GM11168 (cell line): ENCODE results near the gene HAO2.

ENCODE experiments used
- in situ Hi-C: fragments of 300-500 bp; cut with MboI; formaldehyde crosslinking; loops from one replicate; pipeline ENCODE4 v1.12.0; 2022; ENCODE audit warnings: low sequenced_read_pairs; ENCODE audit not compliant: unreplicated experiment

Gene HAO2

DNA sequence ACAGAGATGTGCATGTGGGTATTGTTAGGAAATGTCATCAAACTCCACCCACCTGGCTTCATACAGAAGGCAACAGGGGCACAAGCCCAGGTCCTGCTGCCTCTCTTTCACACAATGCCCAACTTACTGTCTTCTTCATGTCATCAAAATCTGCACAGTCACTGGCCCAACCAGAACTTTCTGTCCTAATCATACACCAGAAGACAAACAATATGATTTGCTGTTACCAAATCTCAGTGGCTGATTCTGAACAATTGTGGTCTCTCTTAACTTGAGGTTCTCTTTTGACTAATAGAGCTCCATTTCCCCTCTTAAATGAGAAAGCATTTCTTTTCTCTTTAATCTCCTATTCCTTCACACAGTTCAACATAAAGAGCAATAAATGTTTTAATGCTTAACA is 54.0 kb downstream of the HAO2 start:
- in situ Hi-C loops, result no loop called here

DNA sequence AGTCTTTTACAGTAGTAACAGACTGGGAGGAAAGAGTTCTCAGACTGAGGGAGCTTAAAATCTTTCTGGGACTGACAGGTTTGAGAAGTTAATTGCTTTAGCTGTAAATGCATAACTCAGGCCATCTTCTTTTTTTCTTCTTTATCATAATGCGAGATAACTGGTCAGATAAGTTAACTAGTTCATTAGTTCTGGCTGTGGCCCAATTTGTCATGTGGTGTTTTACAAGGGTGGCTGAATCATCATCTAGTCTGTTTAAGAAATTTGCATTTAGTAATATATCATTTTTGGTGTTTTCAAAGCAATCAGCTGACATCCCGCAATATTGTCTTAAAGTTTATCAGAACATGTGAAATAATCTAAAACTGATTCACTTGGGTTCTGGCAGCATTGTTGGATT is 60.4 kb downstream of the HAO2 start:
- in situ Hi-C loops, result no loop called here

GRCh38 chr1:119429687-119430086 is 61.1 kb downstream of the HAO2 start:
- in situ Hi-C loops, result no loop called here

GRCh38 chr1:119430486-119430885 is 61.9 kb downstream of the HAO2 start:
- in situ Hi-C loops, result no loop called here

GRCh38 chr1:119431836-119432235 is 63.3 kb downstream of the HAO2 start:
- in situ Hi-C loops, result no loop called here

DNA sequence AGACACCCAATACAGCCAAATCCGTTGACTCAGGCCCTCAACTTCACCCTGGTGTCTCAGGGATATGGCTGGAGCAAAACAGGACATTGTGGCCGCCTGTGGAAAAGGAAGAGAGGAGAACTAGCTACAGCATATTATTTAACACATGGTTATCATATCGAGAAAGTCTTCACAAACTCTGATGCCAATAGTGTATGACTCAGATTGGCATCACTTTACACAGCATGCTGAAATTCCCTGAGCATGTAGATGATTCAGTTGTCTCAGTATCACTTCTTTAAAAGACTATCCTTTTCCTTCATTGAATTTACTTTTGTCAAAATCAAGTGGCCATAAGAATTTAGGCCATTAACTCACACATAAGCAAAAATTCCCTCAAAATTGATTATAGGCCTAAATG is 66.5 kb downstream of the HAO2 start:
- in situ Hi-C loops, result no loop called here

- in situ Hi-C loops, result no loop called here
Observed at GRCh38 chr1:119438761-119439160, 70.2 kb downstream of the HAO2 start.

- in situ Hi-C loops, result no loop called here
Observed at GRCh38 chr1:119440721-119441307, 72.2 kb downstream of the HAO2 start.

DNA sequence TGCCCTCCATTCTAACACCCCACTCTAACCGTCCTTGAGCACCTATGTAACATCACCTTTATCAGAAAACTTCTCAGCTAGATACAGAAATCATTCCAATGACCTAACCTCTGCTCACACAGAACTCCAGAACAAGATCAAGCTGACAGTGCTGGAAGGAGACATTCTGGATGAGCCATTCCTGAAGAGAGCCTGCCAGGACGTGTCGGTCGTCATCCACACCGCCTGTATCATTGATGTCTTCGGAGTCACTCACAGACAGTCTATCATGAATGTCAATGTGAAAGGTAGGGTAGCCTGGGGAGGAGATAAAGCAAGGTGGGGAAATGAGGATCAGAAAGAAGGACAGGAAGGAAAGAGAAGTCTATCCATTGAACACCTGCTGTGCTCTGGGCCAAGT is 74.2 kb downstream of the HAO2 start:
- in situ Hi-C loops, result no loop called here
